Stimulated activated CD8-positive, alpha-beta memory T cell treated with anti-CD3 and anti-CD28 coated beads, Interleukin-2, amount 100 ng/mL, for 1 hour (primary cell): ENCODE measurements around the gene ZNF74.
"Not testable (repeated sequence)": the region's sequence is repeated elsewhere in the genome, so short reads cannot be mapped to it uniquely, and the experiment has no call there.

Experiments
- DNase-seq, 2 donors: peaks; one replicate each; pipeline ENCODE4 v3.0.0-alpha.2; 2020; ENCODE audit warnings: low read depth in 2 of 2

ZNF74 gene

DNA sequence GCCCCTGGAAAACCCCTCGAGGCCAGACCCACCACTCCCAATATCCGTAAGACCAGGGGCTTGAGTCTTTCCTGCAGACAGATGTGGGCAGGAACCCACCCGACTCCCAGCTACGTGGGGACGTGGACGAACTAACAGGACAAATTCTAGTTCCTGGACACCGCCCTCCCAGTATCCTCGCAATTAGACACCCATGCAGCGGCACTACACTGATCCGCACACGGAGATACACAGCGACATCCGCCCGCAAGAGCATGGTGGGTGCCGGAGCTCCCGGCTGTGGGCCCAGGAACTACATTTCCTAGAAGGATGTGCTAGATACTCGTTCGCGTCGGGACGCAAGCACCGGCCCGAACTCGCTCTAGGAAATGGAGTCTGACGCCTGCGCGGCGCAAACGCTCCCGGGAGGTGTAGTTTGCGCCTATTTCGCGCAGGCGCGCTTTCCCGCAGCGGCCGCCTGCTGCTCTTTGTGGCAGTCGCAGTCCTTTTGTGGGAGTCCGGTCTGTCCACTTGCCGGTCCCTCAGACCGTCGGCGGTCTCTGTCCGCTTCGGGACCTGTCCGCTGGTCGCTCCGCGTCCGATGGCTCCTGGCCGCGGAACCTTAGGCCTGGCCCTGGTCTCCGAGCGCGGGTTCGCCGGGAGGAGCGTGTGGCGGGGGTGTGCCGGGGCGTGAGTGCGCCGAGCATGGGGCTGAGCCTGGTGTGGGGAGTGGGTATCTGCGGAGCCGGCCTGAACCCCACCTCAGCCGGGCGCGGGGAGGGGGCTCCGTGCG is at the start of gene ZNF74:
ZNF74 (plus strand) TSS at position 447 of the 772 bp plus-strand sequence. CDS start 478 bp downstream, outside the sequence.
- DNase-seq, result peak; percentile 62 to 71

DNA sequence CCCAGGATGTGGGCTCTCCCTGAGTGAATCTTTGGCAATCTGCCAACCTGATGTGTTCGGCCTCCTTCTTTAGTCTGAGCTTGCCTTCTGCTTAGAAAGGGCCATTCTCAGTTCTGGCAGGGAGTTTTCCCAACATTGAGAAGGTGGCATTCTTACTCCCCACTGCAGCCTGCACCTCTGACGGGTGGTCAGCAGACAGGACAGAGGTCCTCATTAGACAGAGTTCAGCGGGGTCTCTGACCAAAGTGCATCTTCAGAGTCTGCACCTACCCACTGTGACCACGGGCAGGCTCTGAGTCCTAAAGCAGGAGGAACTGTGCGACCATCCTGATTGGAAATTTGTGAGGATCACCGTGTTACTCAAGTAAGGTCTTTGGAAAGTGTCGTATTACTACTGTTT is 47.4 kb upstream of the ZNF74 start:
- DNase-seq, result not testable (repeated sequence)

DNA sequence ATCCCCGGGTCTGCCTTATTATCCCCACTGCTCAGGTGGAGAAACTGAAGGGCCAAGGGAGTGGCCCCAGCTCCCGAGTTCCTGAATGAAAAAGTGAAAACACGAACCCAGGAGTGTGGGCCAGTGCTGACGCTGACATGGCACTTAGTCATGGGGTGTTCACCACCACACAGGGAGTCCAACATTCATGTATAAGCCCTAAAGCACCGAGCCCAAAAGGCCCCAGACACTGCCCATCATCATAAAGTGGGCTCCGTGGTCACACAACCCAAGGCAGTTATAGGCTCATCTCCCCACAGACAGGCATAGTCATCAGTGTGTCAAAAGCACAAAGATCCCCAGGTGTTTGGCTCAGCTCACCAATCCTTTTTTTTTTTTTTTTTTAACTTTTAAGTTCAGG is 41.4 kb upstream of the ZNF74 start:
- DNase-seq, result not testable (repeated sequence)

DNA sequence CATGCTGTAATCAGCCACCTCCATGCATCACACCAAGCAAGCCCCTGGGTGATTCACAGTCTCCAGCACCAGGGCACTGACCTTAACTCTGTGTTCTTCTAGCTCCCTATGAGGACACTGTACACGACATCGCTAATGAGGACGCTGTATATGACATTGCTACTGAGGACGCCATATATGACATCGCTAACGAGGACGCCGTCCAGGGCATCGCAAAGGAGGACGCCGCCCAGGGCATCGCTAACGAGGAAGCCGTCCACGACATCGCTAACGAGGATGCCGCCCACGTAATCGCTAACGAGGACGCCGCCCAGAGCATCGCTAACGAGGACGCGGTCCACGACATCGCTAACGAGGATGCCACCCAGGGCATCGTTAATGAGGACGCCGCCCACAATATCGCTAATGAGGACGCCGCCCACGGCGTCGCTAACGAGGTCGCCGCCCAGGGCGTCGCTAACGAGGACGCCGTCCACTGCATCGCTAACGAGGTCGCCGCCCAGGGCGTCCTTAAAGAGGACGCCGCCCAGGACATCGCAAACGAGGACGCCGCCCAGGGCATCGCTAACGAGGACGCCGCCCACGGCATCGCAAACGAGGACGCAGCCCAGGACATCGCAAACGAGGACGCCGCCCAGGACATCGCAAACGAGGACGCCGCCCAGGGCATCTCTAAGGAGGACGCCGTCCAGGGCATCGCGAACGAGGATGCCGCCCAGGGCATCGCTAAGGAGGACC is 39.5 kb upstream of the ZNF74 start:
- no peak for DNase-seq

DNA sequence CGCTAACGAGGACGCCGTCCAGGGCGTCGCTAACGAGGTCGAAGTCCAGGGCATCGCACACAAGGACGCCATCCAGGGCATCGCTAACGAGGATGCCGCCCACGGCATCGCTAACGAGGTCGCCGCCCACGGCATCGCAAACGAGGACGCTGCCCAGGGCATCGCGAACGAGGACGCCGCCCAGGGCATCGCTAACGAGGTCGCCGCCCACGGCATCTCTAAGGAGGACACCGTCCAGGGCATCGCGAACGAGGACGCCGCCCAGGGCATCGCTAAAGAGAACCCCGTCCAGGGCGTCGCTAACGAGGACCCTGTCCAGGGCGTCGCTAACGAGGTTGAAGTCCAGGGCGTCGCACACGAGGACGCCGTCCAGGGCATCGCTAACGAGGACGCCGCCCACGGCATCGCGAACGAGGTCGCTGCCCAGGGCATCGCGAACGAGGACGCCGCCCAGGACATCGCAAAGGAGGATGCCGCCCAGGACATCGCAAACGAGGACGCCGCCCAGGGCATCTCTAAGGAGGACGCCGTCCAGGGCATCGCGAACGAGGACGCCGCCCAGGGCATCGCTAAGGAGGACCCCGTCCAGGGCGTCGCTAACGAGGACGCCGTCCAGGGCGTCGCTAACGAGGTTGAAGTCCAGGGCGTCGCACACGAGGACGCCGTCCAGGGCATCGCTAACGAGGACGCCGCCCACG is 37.9 kb upstream of the ZNF74 start:
- DNase-seq, result not testable (repeated sequence)

DNA sequence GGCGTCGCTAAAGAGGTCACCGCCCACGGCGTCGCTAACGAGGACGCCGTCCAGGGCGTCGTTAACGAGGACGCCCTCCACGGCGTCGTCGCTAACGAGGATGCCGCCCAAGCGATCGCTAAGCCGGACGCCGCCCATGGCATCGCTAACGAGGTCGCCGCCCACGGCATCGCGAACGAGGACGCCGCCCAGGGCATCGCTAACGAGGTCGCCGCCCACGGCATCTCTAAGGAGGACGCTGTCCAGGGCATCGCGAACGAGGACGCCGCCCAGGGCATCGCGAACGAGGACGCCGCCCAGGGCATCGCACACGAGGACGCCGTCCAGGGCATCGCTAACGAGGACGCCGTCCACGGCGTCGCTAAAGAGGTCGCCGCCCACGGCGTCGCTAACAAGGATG is 37.0 kb upstream of the ZNF74 start:
- DNase-seq, result not testable (repeated sequence)

DNA sequence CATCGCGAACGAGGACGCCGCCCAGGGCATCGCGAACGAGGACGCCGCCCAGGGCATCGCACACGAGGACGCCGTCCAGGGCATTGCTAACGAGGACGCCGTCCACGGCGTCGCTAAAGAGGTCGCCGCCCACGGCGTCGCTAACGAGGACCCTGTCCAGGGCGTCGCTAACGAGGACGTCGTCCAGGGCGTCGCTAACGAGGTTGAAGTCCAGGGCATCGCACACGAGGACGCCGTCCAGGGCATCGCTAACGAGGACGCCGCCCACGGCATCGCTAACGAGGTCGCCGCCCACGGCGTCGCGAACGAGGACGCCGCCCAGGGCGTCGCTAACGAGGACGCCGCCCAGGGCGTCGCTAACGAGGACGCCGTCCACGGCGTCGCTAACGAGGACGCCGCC is 36.0 kb upstream of the ZNF74 start:
- DNase-seq, result not testable (repeated sequence)

DNA sequence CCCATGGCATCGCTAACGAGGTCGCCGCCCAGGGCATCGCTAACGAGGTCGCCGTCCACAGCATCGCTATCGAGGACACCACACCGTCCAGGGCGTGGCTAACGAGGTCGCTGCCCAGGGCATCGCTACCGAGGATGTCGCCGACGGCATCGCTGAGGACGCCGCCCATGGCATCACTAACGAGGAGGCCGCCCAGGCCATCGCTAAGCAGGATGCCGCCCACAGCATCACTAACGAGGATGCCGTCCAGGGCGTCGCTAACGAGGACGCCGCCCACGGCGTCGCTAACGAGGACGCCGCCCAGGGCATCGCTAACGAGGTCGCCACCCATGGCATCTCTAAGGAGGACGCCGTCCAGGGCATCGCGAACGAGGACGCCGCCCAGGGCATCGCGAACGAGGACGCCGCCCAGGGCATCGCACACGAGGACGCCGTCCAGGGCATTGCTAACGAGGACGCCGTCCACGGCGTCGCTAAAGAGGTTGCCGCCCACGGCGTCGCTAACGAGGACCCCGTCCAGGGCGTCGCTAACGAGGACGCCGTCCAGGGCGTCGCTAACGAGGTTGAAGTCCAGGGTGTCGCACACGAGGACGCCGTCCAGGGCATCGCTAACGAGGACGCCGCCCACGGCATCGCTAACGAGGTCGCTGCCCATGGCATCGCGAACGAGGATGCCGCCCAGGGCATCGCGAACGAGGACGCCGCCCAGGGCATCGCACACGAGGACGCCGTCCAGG is 35.3 kb upstream of the ZNF74 start:
- not testable (repeated sequence) for DNase-seq

DNA sequence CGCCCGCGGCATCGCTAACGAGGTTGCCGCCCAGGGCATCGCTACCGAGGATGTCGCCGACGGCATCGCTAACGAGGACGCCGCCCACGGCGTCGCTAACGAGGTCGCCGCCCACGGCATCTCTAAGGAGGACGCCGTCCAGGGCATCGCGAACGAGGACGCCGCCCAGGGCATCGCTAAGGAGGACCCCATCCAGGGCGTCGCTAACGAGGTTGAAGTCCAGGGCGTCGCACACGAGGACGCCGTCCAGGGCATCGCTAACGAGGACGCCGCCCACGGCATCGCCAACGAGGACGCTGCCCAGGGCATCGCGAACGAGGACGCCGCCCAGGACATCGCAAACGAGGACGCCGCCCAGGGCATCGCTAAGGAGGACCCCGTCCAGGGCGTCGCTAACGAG is 33.7 kb upstream of the ZNF74 start:
- DNase-seq, result not testable (repeated sequence)

DNA sequence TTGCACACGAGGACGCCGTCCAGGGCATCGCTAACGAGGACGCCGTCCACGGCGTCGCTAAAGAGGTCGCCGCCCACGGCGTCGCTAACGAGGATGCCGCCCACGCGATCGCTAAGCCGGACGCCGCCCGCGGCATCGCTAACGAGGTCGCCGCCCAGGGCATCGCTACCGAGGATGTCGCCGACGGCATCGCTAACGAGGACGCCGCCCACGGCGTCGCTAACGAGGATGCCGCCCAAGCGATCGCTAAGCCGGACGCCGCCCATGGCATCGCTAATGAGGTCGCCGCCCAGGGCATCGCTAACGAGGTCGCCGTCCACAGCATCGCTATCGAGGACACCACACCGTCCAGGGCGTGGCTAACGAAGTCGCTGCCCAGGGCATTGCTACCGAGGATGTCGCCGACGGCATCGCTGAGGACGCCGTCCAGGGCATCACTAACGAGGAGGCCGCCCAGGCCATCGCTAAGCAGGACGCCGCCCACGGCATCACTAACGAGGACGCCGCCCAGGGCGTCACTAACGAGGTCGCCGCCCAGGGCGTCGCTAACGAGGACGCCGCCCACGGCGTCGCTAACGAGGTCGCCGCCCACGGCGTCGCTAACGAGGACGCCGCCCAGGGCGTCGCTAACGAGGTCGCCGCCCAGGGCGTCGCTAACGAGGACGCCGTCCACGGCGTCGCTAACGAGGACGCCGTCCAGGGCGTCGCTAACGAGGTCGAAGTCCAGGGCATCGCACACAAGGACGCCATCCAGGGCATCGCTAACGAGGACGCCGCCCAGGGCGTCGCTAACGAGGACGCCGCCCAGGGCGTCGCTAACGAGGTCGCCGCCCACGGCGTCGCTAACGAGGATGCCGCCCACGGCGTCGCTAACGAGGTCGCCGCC is 32.8 kb upstream of the ZNF74 start:
- not testable (repeated sequence) for DNase-seq

DNA sequence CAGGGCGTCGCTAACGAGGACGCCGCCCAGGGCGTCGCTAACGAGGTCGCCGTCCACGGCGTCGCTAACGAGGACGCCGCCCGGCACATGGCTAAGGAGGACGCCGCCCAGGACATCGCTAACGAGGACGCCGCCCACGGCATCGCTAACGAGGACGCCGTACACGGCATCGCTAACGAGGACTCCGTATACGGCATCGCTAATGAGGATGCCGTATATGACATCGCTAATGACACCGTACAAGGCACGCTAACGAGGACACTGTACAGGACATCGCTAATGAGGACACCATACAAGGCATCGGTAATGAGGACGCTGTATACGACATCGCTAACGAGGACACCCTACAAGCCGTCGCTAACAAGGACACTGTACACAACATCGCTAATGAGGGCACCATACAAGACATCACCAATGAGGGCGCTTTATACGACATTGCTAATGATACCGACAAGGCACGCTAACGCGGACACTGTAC is 32.2 kb upstream of the ZNF74 start:
- DNase-seq, result not testable (repeated sequence)

DNA sequence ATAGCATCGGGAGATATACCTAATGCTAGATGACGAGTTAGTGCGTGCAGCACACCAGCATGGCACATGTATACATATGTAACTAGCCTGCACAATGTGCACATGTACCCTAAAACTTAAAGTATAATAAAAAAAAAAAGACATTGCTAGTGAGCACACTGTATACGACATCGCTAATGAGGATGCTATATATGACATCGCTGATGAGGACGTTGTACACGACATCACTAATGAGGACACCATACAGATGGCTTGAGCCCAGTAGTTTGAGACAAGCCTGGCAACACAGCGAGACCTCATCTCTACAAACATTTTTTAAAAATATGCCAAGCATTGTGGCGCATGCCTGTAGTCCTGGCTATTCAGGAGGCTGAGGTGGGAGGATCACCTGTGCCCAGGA is 31.5 kb upstream of the ZNF74 start:
- not testable (repeated sequence) for DNase-seq

DNA sequence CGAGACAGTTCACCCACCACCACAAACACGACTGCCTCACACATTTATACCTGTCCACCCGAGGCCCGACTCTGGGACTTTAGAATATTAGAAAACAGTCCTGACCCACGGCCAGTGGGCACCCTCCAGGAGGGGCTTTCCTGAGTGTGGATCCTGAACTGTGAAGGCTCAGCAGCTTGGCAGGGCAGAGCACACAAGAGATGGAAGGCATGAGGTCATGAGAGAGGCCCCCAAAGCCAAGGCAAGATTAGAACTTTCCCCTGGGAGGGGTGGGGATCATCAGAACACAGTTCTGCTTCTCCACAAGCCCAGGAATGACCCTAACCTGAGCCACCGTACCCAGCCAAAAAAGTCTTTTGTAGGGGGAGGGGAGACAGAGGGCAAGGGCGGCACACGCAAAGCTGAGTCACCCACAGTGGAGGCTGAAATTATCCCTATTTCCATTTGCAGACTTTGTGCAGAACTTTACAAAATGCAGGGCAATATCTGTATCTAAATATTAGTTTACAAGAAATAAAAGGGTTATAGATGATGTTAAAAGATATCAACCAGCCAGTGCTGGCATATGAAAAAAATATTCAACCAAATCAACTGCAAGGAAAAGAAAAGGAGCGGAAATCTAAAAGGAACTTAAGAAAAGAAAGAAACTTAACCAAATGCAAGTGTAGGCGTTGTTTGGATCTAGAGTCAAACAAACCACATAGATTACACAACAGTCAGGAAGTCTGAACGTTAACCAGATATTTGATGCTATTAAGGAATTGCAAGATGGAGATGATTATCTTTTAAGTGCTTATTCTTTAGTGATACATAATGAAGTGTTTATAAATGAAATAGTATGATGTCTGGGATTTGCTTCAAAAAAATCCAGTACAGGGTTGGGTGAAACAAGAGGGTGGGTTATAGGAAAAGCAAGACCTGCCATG is 29.4 kb upstream of the ZNF74 start:
- not testable (repeated sequence) for DNase-seq

DNA sequence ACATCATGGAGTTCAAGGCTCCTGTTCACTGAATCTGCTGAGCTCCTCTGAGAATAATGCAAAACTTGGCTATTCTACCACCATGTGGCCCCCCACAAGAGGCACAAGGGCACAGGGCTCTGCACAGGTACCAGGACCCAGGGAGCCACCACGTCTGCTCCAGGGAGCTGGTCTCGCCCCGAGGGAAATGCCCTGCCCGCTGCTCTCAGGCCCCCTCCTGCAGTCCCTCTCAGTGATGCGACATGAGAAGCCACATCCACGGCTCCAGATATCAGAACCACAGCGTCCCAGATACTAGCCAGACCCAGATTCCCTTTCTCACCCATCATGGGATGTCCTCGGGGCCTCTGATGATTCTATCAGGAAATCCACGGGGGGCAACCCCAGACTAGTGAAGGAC is 27.1 kb upstream of the ZNF74 start:
- DNase-seq, result not testable (repeated sequence)

DNA sequence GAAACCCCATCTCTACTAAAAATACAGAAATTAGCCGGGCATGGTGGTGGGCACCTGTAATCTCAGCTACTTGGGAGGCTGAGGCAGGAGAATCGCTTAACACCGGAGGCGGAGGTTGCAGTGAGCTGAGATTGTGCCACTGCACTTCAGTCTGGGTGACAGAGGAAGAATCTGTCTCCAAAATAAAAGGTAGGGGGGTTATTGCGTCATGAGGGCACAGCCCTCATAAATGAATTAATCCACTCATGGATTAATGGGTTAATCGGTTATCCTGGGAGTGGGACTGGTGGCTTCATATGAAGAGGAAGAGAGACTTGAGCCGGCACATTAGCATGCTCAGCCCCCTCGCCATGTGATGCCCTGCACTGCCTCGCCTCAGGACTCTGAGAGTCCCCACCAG is 25.1 kb upstream of the ZNF74 start:
- not testable (repeated sequence) for DNase-seq

DNA sequence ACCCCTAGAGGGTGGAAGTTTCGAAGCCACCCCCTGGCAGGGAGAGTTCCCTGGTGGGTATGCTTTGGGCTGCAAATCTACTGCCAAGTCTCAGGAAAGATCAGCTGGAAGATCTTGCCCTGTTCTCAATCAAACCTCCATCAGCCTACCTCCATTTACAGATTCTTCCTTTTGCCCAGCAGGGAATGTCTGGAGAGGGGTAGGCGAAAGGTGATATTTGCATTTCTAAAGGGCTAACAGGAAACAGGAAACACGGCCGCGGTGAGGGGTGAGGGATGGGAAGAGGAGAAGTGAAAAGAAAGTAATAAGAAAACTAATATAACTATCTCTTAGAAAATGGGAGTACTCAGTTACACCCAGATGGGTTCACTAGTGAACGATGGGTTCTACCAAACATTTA is 22.3 kb upstream of the ZNF74 start:
- DNase-seq, result not testable (repeated sequence)

DNA sequence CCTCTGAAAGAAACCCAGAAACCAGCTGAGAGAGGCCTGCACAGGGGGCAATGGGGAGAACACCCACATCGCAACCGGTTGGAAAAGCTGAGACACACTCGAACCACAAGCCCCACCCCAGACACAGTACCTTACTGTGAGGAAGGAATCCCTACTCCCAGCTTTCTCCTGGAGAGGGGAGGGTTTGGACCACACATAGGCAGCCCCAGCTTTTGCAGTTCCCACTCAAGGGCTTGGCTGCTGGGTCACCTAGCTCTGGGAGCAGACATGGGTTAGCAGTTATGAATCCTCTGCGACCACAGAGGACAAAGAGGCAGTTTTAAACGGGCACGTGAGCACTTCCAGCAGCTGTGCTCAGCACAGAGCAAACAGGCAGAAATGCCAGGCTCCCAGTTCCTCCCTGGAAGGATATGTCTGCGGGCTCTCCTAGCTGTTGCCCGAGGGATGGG is 21.5 kb upstream of the ZNF74 start:
- DNase-seq, result not testable (repeated sequence)

DNA sequence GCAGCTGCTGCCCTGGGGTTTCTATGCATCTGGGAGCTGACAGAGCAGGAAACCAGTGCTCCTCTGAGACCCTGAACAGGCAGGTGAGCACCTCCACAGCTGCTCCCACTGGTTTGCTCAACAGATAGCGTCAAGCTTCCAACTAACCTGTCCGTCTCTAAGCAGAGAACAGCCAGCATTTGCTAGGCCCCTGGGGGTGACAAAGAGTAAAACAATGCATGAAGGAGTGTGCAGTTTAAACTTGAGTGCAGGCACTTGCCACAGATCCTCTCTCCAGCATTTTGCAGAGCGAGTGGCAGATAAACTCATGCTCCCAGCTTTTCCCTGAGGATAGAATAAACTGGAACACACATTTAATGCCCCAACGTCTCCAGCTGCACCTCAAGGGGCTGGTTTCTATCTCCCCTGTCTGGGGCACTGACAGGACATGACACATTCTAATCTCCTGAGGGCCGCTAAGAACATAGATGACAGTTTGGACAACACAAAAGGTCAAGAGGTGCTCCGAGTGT is 20.7 kb upstream of the ZNF74 start:
- not testable (repeated sequence) for DNase-seq

DNA sequence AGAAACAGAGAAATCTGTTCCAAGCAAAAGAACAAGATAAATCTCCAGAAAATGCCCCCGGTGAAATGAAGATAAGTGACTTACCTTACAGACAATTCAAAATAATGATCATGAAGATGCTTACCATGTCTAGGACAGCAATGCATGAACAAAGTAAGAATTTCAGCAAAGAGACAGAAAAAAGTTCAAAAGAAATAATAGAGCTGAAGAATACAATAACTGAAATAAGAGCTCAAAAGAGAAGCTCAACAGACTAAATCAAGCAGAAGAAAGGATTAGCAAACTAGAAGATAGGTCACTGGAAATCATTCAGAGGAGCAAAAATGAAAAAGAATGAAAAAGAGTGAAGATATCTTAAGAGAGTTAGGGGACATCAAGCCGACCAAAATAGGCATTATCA is 19.8 kb upstream of the ZNF74 start:
- DNase-seq, result not testable (repeated sequence)
